Measurements from ENCODE around the gene PDE4B. TPM values are rescaled to one million over a fixed set of nuclear protein-coding genes. Genes with fewer than 3 reads are reported as not detected.

Gene PDE4B
- total and polyA plus RNA-seq, 10 of the 15 experiments (the other 5 are each of a cell fraction or from before 2014, with no cell fraction given), result 3.0 to 13.2 (median 5.7) TPM

DNA sequence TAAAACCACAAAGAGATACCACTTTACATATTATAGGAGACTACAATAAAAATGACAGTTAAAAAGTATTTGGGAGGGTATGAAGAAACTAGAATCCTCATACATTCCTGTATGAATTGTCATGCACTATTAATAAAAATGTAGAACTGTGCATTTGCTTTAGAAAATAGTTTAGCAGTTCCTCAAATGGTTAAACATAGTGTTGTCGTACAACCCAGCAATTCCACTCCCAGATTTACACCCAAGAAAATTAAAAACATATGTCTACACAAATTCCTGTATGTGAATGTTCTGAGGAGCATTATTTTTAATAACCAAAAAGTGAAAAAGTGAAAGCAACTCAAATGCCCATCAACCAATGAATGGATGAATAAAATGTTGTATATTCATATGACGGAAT, 23.1 kb upstream of the PDE4B start:
- no peaks in the 10 kb centered on the region for H3K27me3 ChIP-seq (replicated peaks in 1 of 2; ENCODE audit: control insufficient read depth in 2 of 2, insufficient read depth in 2 of 2, low read length in 1 of 2)
- no peak overlapping the region for H3K4me2 ChIP-seq (ENCODE audit: control insufficient read depth, insufficient read depth)
- TF ChIP-seq, protein P1, sequence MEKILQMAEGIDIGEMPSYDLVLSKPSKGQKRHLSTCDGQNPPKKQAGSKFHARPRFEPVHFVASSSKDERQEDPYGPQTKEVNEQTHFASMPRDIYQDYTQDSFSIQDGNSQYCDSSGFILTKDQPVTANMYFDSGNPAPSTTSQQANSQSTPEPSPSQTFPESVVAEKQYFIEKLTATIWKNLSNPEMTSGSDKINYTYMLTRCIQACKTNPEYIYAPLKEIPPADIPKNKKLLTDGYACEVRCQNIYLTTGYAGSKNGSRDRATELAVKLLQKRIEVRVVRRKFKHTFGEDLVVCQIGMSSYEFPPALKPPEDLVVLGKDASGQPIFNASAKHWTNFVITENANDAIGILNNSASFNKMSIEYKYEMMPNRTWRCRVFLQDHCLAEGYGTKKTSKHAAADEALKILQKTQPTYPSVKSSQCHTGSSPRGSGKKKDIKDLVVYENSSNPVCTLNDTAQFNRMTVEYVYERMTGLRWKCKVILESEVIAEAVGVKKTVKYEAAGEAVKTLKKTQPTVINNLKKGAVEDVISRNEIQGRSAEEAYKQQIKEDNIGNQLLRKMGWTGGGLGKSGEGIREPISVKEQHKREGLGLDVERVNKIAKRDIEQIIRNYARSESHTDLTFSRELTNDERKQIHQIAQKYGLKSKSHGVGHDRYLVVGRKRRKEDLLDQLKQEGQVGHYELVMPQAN (conservative IDR thresholded peaks at IDR 0.05), result no peak
- TF ChIP-seq CHD2 (IDR thresholded peaks at IDR 0.05; ENCODE audit: borderline replicate concordance, low read depth, low read length) (no peak), CHD1 (IDR thresholded peaks at IDR 0.05; ENCODE audit: low read depth, low read length) (no peak), STAT1 (conservative IDR thresholded peaks at IDR 0.05) (no peak)
- no peaks in the 10 kb centered on the region for H3K79me2 ChIP-seq (ENCODE audit: control insufficient read depth, insufficient read depth, low read length)
- DNase-seq (ENCODE audit: low read depth, low spot score) (no peak), ATAC-seq (no peak), FAIRE-seq (no peak)
- WGBS (ENCODE audit: insufficient coverage, insufficient replicate concordance, low lambda C conversion rate, missing lambda C conversion rate), result 51% methylated on average over 2 of the region's 2 CpGs
- ChIA-PET POLR2A (no interaction called here), RAD21 (ENCODE audit: unreplicated experiment) (no interaction called here), CTCF (no interaction called here), SMC1A (ENCODE audit: uncharacterized antibody, unreplicated experiment) (no interaction called here)
- in situ Hi-C loops (cut with MboI), result no loop called here
- no peaks in the 10 kb centered on the region for H3K4me1 ChIP-seq (ENCODE audit: control insufficient read depth, insufficient read depth, low read length)
- H3K4me3 ChIP-seq, result no peak overlapping the region
- no peak overlapping the region for H3K27ac ChIP-seq (ENCODE audit: control insufficient read depth, insufficient read depth)
- no TSS peak for BruUV-seq (replicated peaks)
- H3K9me3 ChIP-seq (replicated peaks; ENCODE audit: control insufficient read depth, insufficient read depth, low read length), result no peaks in the 10 kb centered on the region
- intact Hi-C loops (cut with micrococcal nuclease; ENCODE audit: unreplicated experiment), result no loop called here
- H3K9ac ChIP-seq (ENCODE audit: control insufficient read depth, insufficient read depth, low read length), result no peak overlapping the region
- no peak overlapping the region for H2AFZ ChIP-seq (ENCODE audit: control insufficient read depth, low read depth, low read length)
- no peaks in the 10 kb centered on the region for H4K20me1 ChIP-seq (ENCODE audit: control insufficient read depth, insufficient read depth)
- no peaks in the 10 kb centered on the region for H3K36me3 ChIP-seq (ENCODE audit: control insufficient read depth in 2 of 2, insufficient read depth in 2 of 2, low read length in 1 of 2)

DNA sequence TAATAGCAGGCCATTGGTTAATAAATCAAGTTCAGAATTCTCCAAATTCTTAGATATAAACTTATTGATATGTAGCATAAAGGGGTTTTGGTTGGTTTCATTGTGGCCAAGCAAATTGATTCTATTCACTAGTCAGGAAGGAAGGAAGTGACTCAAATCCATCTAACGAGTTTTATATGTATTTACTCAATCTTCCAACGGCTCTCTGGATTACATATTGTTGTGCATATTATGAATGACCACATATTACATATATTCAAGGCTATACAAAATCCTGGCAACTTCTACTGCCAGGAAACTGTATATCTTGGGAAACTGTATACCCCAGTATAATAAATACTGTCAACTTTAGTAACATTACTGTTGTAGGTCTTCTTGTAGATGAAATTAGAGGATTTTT, 20.1 kb upstream of the PDE4B start:
- POLR2A ChIA-PET, result no interaction called here
- H2AFZ ChIP-seq (ENCODE audit: control insufficient read depth, low read depth, low read length), result no peak overlapping the region
- DNase-seq (ENCODE audit: low read depth, low spot score) (no peak), ATAC-seq (no peak), FAIRE-seq (no peak)
- H3K79me2 ChIP-seq (ENCODE audit: control insufficient read depth, insufficient read depth, low read length), result no peaks in the 10 kb centered on the region
- H3K9me3 ChIP-seq (replicated peaks; ENCODE audit: control insufficient read depth, insufficient read depth, low read length), result no peaks in the 10 kb centered on the region
- no peaks in the 10 kb centered on the region for H3K4me1 ChIP-seq (ENCODE audit: control insufficient read depth, insufficient read depth, low read length)
- no peak overlapping the region for H3K4me2 ChIP-seq (ENCODE audit: control insufficient read depth, insufficient read depth)
- WGBS (ENCODE audit: insufficient coverage, insufficient replicate concordance, low lambda C conversion rate, missing lambda C conversion rate), result 3% methylated on average over 2 of the region's 2 CpGs
- RAD21 ChIA-PET (ENCODE audit: unreplicated experiment), result no interaction called here
- SMC1A ChIA-PET (ENCODE audit: uncharacterized antibody, unreplicated experiment), result no interaction called here
- intact Hi-C loops (cut with micrococcal nuclease; ENCODE audit: unreplicated experiment), result no loop called here
- BruUV-seq (replicated peaks), result no TSS peak
- CTCF ChIA-PET, result no interaction called here
- H3K27me3 ChIP-seq (replicated peaks in 1 of 2; ENCODE audit: control insufficient read depth in 2 of 2, insufficient read depth in 2 of 2, low read length in 1 of 2), result no peaks in the 10 kb centered on the region
- no peaks in the 10 kb centered on the region for H4K20me1 ChIP-seq (ENCODE audit: control insufficient read depth, insufficient read depth)
- H3K4me3 ChIP-seq, result no peak overlapping the region
- TF ChIP-seq RUNX3 (IDR thresholded peaks at IDR 0.05; ENCODE audit: low read length) (no peak), RFX5 (IDR thresholded peaks at IDR 0.05; ENCODE audit: low read depth, low read length) (no peak)
- in situ Hi-C loops (cut with MboI), result no loop called here
- no peak overlapping the region for H3K27ac ChIP-seq (ENCODE audit: control insufficient read depth, insufficient read depth)
- H3K9ac ChIP-seq (ENCODE audit: control insufficient read depth, insufficient read depth, low read length), result no peak overlapping the region
- no peaks in the 10 kb centered on the region for H3K36me3 ChIP-seq (ENCODE audit: control insufficient read depth in 2 of 2, insufficient read depth in 2 of 2, low read length in 1 of 2)

Measured in GM12878 (cell line).